Left lung (tissue), 10 donors: ENCODE data around the gene KRT77. TPM values are rescaled to one million over a fixed set of nuclear protein-coding genes. Genes with fewer than 3 reads are reported as not detected.

Experiments
- ATAC-seq: fragments of 200-7000 bp; cut with Tn5 transposase; one replicate; pipeline ENCODE4 v1.9.1; 2020; ENCODE audit warnings: moderate library complexity
- DNase-seq, 4 donors: peaks; one replicate each; pipeline ENCODE4 v3.0.0-alpha.2; 2013 to 2020
- H3K27ac ChIP-seq, 2 donors: fragments of 200-600 bp; sonication (generic) in 1 of 2; one replicate each; pipeline versions ENCODE4 v1.5.0 to v1.8.0; 2020 to 2021
- H3K27me3 ChIP-seq, 2 donors: fragments of 200-600 bp; sonication (generic) in 1 of 2; one replicate each; pipeline versions ENCODE4 v1.5.0 to v1.8.0; 2020 to 2021
- H3K36me3 ChIP-seq, 2 donors: fragments of 200-600 bp; sonication (generic) in 1 of 2; one replicate each; pipeline versions ENCODE4 v1.5.0 to v1.8.0; 2020 to 2021
- H3K4me1 ChIP-seq, 2 donors: fragments of 200-600 bp; one replicate each; pipeline ENCODE4 v1.8.0; 2021
- H3K4me3 ChIP-seq, 2 donors: fragments of 200-600 bp; sonication (generic) in 1 of 2; one replicate each; pipeline versions ENCODE4 v1.5.0 to v1.8.0; 2020 to 2021; ENCODE audit warnings: mild to moderate bottlenecking in 1 of 2
- H3K9me3 ChIP-seq, 2 donors: fragments of 200-600 bp; sonication (generic) in 1 of 2; one replicate each; pipeline versions ENCODE4 v1.5.0 to v1.8.0; 2020 to 2021
- CTCF ChIP-seq, 2 donors: fragments of 200-600 bp; sonication (generic) in 1 of 2; IDR thresholded peaks; one replicate each; pipeline versions ENCODE4 v1.5.0 to v1.8.0; 2021; ENCODE audit warnings: antibody characterized with exemption in 2 of 2
- intact Hi-C, 2 donors: fragments of 100-400 bp; cut with DNase I; formaldehyde crosslinking; loops; one replicate each; pipeline versions ENCODE4 v1.11.2 to v1.14.2; 2022
- polyA plus RNA-seq, 6 donors: library from polyadenylated mRNA; unstranded; fragments of 120-200 nt; gene quantifications; one replicate each; pipeline ENCODE4 v1.2.1, GENCODE V29; 2013; ENCODE audit not compliant: insufficient read length in 6 of 6
- total RNA-seq, 2 donors: library from RNA; stranded (reverse); fragmentation: NEBNext Ultra II Directional; extraction: Animal tissue kit (Norgen Biotek cat#: 25700); gene quantifications; one replicate each; pipeline ENCODE4 v1.2.1, GENCODE V29; 2021
- donor health status: DM: no; HTN: yes; CAD: no.
- donor health status: DM: no; HTN: no; CAD: no.

KRT77 gene
- total and polyA plus RNA-seq, 8 donors, result not detected

DNA sequence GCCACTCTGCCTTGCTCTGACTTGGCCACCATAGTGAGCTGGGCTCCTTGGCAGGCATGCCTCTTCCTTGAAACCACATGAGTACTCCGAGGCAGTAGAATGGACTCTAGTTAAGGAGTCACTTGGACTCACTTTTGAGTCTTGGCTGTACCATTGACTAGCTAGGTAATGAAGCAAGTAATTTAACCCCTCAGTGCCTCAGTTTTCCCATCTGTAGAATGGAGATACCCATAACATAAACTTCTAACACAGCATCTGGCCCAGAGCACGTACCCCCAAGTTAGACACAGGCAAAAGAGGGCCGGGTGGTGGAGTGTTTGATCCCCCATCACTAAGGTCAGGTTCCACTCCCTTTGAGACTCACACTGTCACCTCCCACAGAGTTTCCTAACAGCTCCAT is 8.3 kb downstream of the KRT77 start:
- DNase-seq, result no peak
- TF ChIP-seq CTCF (IDR thresholded peaks at IDR 0.05), result no peak
- intact Hi-C loops, result no loop called here
- Histone ChIP-seq H3K27me3 (peaks cover 18 to 86% of the 10 kb centered on the region in 2 donors), H3K4me3 (no peak overlapping the region), H3K27ac (no peak overlapping the region), H3K9me3 (no peaks in the 10 kb centered on the region), H3K4me1 (peaks cover 5 to 8% of the 10 kb centered on the region in 2 donors), H3K36me3 (no peaks in the 10 kb centered on the region)
- ATAC-seq, result no peak

GRCh38 chr12:52694151-52694550 is 9.2 kb downstream of the KRT77 start:
- Histone ChIP-seq H3K27ac (no peak overlapping the region), H3K4me1 (peaks cover 5 to 8% of the 10 kb centered on the region in 2 donors), H3K9me3 (no peaks in the 10 kb centered on the region), H3K4me3 (no peak overlapping the region), H3K27me3 (peaks cover 20 to 92% of the 10 kb centered on the region in 2 donors), H3K36me3 (no peaks in the 10 kb centered on the region)
- DNase-seq (no peak), ATAC-seq (no peak)
- intact Hi-C loops, result no loop called here
- no peak for TF ChIP-seq CTCF (IDR thresholded peaks at IDR 0.05)

GRCh38 chr12:52693261-52693660 is 10.1 kb downstream of the KRT77 start:
- peaks cover 20 to 92% of the 10 kb centered on the region in 2 donors for H3K27me3 ChIP-seq
- no peak overlapping the region for H3K27ac ChIP-seq
- no peak for TF ChIP-seq CTCF (IDR thresholded peaks at IDR 0.05)
- no peaks in the 10 kb centered on the region for H3K36me3 ChIP-seq
- H3K4me1 ChIP-seq, result peaks cover 5 to 8% of the 10 kb centered on the region in 2 donors
- DNase-seq (no peak), ATAC-seq (no peak)
- no peaks in the 10 kb centered on the region for H3K9me3 ChIP-seq
- H3K4me3 ChIP-seq, result no peak overlapping the region
- intact Hi-C loops, result no loop called here

DNA sequence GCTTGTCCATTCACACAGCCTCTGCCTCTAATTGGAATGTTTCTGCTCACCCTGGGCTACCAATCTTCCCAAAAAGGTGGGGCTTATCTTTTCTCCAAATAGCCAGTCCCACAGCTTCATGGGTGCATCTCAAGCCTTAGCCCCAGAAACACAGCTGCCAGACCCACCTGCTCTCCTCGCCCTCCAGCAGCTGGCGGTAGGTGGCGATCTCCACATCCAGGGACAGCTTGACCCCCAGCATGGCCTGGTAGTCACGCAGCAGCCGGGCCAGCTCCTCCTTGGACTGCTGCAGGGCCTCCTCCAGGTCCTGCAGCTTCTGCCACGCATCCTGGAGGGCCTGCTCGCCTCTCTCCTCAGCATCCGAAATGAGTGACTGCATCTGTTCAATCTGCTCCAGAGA is 11.1 kb downstream of the KRT77 start:
- no peak overlapping the region for H3K4me3 ChIP-seq
- intact Hi-C loops, result no loop called here
- H3K36me3 ChIP-seq, result no peaks in the 10 kb centered on the region
- peaks cover 20 to 90% of the 10 kb centered on the region in 2 donors for H3K27me3 ChIP-seq
- no peak for TF ChIP-seq CTCF (IDR thresholded peaks at IDR 0.05)
- DNase-seq, result no peak
- peaks cover 5 to 8% of the 10 kb centered on the region in 2 donors for H3K4me1 ChIP-seq
- ATAC-seq, result no peak
- no peak overlapping the region for H3K27ac ChIP-seq
- no peaks in the 10 kb centered on the region for H3K9me3 ChIP-seq

DNA sequence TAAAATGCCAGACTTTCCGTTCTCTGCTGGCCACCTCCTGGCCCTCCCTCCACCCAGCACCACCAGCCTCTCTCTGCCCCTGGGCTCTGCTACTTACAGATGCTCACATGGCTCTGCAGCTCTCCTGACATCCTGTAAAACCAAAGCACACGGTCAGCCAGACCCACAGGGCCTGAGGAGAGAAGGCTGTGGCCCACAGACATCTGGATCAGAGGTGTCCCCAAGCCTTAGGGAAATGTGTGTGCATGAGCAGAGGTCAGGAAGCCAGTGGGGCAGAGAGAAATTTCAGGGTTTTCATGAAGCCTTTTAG is 11.5 kb downstream of the KRT77 start:
- intact Hi-C loops, result no loop called here
- H3K27ac ChIP-seq, result no peak overlapping the region
- H3K27me3 ChIP-seq, result peaks cover 20 to 88% of the 10 kb centered on the region in 2 donors
- DNase-seq (no peak), ATAC-seq (no peak)
- H3K4me1 ChIP-seq, result peaks cover 5 to 8% of the 10 kb centered on the region in 2 donors
- TF ChIP-seq CTCF (IDR thresholded peaks at IDR 0.05), result no peak
- no peak overlapping the region for H3K4me3 ChIP-seq
- no peaks in the 10 kb centered on the region for H3K9me3 ChIP-seq
- H3K36me3 ChIP-seq, result no peaks in the 10 kb centered on the region
